K562 treated with DMSO at 1 percent for 24 hours (cell line): ENCODE results near the gene RELB. TPM values are rescaled to one million over a fixed set of nuclear protein-coding genes. Genes with fewer than 3 reads are reported as not detected.

Experiments used
- total RNA-seq: library from RNA; unstranded; fragments of 300-600 nt; gene quantifications from 2 replicates; pipeline ENCODE4 v1.2.3, GENCODE V29; 2022; ENCODE audit warnings: low read depth; ENCODE audit not compliant: insufficient read depth

RELB gene
- total RNA-seq, result 36.8 and 40.3 TPM in 2 replicates

GRCh38 chr19:45001087-45001739 lies at the start of gene RELB:
Gene RELB (plus strand): TSS chr19:45001464. CDS start chr19:45001580, 116 bp downstream.

GRCh38 chr19:44954649-44955504 lies 46.4 kb upstream of the RELB start, which contains the start of gene CLPTM1:
Gene CLPTM1 (plus strand): TSS chr19:44955380. CDS start chr19:44955396, 16 bp downstream.

GRCh38 chr19:45038931-45039893 lies 37.9 kb downstream of the RELB start, which contains the start of gene CLASRP:
Gene CLASRP (plus strand): TSS chr19:45039045. CDS start chr19:45040213, 1,168 bp downstream.

GRCh38 chr19:45076029-45076850 lies 75.0 kb downstream of the RELB start, which contains the start of gene ZNF296:
Gene ZNF296 (minus strand): TSS chr19:45076478. CDS start chr19:45076373, 105 bp downstream.

GRCh38 chr19:45079063-45079910 lies 78.0 kb downstream of the RELB start, which contains the start of gene GEMIN7:
Gene GEMIN7 (plus strand): TSS chr19:45079260. CDS start chr19:45090115, 10,855 bp downstream.

Other genes with a start within 250 kb of the RELB start
- not detected in 2 replicates for gene CBLC, start 223.6 kb upstream of the RELB start, total RNA-seq
- gene BCAM, start 192.4 kb upstream of the RELB start, total RNA-seq, result 7.7 and 8.2 TPM in 2 replicates
- gene NECTIN2, start 155.2 kb upstream of the RELB start, total RNA-seq, result 136 and 143 TPM in 2 replicates
- gene TOMM40, start 110.2 kb upstream of the RELB start, total RNA-seq, result 105 and 129 TPM in 2 replicates
- gene APOE, start 95.7 kb upstream of the RELB start, total RNA-seq, result 1,323 and 1,421 TPM in 2 replicates
- gene APOC1, start 86.9 kb upstream of the RELB start, total RNA-seq, result 674 and 701 TPM in 2 replicates
- gene APOC4, start 59.2 kb upstream of the RELB start, total RNA-seq, result not detected in 2 replicates
- gene APOC2, start 55.4 kb upstream of the RELB start, total RNA-seq, result not detected in 2 replicates
- 95.5 and 102 TPM in 2 replicates for gene CLPTM1, start 46.1 kb upstream of the RELB start, total RNA-seq
- 40.8 and 51.2 TPM in 2 replicates for gene CLASRP, start 37.6 kb downstream of the RELB start, total RNA-seq
- gene ZNF296, start 75.0 kb downstream of the RELB start, total RNA-seq, result 8.4 and 8.7 TPM in 2 replicates
- gene GEMIN7, start 77.8 kb downstream of the RELB start, total RNA-seq, result 47.4 and 55.6 TPM in 2 replicates
- gene PPP1R37, start 91.7 kb downstream of the RELB start, total RNA-seq, result 23.1 and 28.4 TPM in 2 replicates
- gene NKPD1, start 159.5 kb downstream of the RELB start, total RNA-seq, result 0.63 TPM in 1 of 2 replicates, not detected in the other
- 106 and 116 TPM in 2 replicates for gene TRAPPC6A, start 176.8 kb downstream of the RELB start, total RNA-seq
- 30.7 and 40.1 TPM in 2 replicates for gene BLOC1S3, start 177.3 kb downstream of the RELB start, total RNA-seq
- 25.2 and 29.4 TPM in 2 replicates for gene EXOC3L2, start 243.9 kb downstream of the RELB start, total RNA-seq
- gene MARK4, start 249.8 kb downstream of the RELB start, total RNA-seq, result 31.3 and 33.5 TPM in 2 replicates